T-helper 9 cell (primary cell): ENCODE data around the gene ZNF304.

Source experiments
- DNase-seq: peaks from one replicate; pipeline ENCODE4 v3.0.0-alpha.2; 2020
- total RNA-seq, 2 donors: gene quantifications; one replicate each; lab custom pipeline; 2026; lab: John Stamatoyannopoulos, UW

Gene ZNF304
- total RNA-seq: 6.0 to 44.1 reads per million in 2 donors

- DNase-seq: peak; percentile 56
Measured at GRCh38 chr19:57350877-57351805, at the start of gene ZNF304. Gene ZNF304 (plus strand): TSS chr19:57351271. CDS start chr19:57351665, 394 bp downstream.

DNA sequence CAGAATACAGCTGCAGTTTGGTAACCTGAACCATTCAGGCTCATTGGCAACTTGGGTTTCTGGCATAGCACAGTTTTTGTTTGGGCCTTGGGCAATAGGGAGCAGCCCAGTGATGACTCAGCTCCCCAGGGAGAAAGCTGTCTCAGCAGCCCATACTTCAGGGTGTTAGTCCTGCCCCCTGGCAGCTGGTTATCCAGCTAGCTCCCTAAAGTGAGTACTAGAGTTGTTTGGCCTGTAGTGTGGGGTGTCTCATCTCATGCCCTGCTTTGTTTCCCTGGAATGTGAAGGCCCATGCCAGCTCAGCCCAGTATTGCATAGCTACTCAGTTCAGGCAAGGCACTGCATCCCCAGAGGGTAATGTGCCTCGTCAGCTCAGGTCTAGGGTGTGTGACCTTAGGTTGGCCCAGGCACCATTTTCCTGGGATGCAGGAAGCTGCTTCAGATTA is 49.0 kb upstream of the ZNF304 start:
- DNase-seq: no peak

DNA sequence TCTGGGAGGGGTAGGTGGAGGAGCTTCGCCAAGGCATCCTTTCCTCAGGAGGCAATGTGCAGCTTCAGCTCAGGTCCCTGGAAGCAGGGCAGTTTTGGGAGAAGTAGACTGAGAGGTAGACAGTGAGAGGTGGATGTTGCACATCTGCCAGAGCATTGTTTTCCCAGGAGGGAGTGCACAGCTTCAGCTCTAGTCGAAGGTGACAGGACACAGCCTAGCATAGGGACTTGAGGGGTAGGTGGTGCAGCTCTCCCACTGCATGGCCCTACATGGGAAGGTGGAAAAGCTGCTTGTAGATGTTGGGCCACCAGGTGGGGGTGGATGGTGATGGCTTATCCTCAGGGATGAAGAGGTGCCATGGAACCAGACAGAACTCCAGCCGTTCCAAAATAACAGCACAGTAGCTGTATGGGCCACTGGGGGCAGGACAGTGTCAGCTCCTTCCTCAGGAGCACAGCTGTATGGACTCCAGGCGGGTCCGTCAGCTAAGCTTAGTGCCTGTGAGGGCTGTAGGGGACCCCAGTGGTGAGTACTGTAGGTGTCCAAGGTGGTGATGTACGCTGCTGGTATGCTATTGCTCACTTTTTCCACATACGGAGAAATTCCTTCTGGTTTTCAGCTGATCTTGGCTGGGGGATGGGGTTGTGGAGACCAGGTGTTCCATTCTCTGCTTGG is 48.2 kb upstream of the ZNF304 start:
- DNase-seq: no peak

GRCh38 chr19:57305056-57305455 is 46.0 kb upstream of the ZNF304 start:
- DNase-seq: no peak

GRCh38 chr19:57308514-57308913 is 42.6 kb upstream of the ZNF304 start:
- DNase-seq: no peak

GRCh38 chr19:57310792-57311191 is 40.3 kb upstream of the ZNF304 start:
- no peak for DNase-seq

DNA sequence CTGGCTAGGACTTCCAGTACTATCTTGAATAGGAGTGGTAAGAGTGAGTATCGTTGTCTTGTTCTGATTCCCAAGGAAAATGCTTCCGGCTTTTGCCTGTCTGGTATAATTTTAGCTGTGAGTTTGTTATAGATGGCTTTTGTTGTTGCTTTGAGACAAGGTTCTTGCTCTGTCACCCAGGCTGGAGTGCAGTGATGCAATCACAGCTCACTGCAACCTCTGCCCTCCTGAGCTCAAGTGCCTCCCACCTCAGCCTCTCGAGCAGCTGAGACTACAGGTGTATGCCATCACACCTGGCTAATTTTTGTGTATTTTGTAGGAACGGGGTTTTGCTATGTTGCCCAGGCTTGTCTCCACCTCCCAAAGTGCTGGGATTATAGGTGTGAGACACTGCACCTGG is 36.9 kb upstream of the ZNF304 start:
- no peak for DNase-seq

- no peak for DNase-seq
Measured at GRCh38 chr19:57317503-57317902, 33.6 kb upstream of the ZNF304 start.

DNA sequence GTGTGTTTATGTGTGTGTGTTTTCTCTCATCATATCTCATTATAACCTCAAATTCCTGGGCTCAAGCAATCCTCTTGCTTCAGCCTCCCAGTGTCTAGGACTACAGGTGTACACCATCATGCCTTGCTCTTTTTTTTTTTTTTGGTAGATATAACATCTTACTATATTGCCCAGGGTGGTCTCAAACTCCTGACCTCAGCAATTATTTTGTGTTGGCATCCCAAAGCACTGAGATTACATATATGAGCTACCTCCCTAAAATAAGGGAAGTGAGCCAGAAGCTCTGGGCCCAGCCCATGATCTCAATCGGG is 31.2 kb upstream of the ZNF304 start:
- DNase-seq: no peak

DNA sequence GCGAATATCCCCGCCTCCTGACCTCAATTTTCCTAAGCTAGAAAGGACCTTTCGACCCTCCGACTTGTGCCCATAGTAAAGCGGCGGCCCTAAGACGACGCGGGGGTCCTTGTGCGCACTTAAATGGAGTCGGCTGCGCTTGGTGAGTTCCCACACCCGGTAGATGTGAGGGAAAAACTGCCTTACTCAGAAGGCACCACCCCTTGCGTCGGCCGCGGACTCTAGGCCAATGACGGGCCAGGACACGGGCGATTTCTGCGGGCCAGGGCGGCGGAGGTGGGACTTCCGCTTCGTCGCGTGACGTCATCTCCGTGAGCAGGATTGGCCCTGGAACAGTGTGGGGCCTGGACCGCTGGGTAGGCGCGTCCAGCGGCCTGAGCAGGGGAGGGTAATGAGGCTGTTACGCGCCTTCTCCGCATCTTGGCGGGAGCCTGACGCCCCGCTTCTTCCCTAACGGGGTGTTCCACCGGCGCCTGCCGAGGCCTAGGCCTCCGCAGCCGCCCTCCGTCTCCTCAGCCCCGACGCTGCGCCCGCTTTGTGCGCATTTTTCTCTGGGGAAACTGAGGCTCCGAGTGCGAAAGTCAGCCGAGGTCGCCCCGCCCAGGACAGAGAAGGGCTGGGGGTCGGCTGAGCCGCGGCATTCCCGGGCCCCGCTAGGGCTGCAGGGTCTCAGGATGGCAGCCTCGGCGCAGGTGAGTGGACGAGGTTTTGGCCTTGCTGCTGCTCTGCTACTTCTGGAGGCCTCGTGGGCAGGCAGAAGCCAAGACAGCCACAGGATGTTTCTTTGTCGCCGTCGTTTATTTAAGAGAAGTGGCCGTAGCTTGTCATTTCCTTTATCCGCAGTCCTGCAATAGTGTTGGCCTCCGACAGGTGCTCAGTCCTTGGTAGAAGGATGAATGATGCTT is 30.6 kb upstream of the ZNF304 start, which contains the start of gene ZNF543:
ZNF543 (plus strand) TSS at position 293 of the 905 bp plus-strand sequence; CDS start at position 675, 382 bp downstream.
- peak; percentile 79 for DNase-seq

GRCh38 chr19:57321116-57321515 is 30.0 kb upstream of the ZNF304 start:
- no peak for DNase-seq

- DNase-seq: no peak
Measured at GRCh38 chr19:57321751-57322150, 29.3 kb upstream of the ZNF304 start.

GRCh38 chr19:57324992-57325391 is 26.1 kb upstream of the ZNF304 start:
- no peak for DNase-seq

- DNase-seq: no peak
Measured at GRCh38 chr19:57327993-57328392, 23.1 kb upstream of the ZNF304 start.

DNA sequence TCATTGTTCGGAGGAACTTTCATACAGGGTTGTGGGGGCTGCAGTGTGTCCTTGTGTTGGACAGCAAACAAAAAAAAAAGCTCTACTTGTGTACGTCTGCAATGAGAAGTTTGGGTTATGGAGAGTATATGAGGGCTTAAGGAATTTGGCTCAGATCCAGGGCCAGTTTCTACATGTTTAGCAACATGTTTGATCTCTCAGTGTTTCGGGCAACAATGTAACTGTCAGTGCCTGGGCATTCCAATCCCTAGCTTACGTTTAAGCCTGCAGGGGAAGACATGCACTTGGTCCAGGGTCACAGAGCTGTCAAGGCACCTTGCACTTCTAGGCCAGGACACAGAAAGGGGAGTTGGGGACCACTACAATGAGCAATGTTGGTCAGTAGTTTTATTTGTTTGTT is 16.9 kb upstream of the ZNF304 start:
- no peak for DNase-seq

DNA sequence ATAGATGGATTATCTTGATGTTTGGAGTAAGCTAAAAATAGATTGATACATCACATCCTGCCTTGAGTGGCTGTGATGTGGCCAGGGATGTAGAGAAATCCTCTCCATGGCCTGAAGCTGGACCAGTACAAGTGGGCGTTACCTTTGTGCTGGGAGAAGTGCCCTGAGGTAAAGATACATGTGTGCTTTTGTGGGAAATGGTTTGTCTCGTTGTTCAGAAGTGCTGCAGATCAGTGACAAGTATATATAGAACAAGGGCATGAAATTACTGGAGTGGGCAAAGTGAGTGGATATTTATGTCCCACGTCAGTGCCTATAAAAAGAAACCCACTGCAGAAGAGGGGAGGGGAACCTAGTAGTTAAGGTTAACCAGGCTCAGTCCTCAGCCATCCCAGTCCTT is 12.2 kb upstream of the ZNF304 start:
- no peak for DNase-seq

GRCh38 chr19:57342582-57342981 is 8.5 kb upstream of the ZNF304 start:
- DNase-seq: no peak

- no peak for DNase-seq
Measured at GRCh38 chr19:57348136-57348535, 2.9 kb upstream of the ZNF304 start.

GRCh38 chr19:57351867-57352266 is 796 bp downstream of the ZNF304 start:
- DNase-seq: no peak

DNA sequence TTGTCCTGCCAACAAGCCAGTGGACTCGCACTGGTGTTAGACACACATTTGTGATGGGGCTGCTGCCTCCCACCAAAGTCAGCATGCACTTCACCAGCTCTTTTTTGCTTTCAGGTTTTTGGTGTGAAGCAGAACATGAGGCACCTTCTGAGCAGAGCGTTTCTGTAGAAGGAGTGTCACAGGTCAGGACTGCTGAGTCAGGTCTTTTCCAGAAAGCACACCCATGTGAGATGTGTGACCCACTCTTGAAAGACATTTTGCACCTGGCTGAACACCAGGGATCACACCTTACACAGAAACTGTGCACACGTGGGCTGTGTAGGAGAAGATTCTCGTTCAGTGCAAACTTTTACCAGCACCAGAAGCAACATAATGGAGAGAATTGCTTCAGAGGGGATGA is 4.8 kb downstream of the ZNF304 start:
- no peak for DNase-seq

- DNase-seq: no peak
Measured at GRCh38 chr19:57357406-57357805, 6.3 kb downstream of the ZNF304 start.

DNA sequence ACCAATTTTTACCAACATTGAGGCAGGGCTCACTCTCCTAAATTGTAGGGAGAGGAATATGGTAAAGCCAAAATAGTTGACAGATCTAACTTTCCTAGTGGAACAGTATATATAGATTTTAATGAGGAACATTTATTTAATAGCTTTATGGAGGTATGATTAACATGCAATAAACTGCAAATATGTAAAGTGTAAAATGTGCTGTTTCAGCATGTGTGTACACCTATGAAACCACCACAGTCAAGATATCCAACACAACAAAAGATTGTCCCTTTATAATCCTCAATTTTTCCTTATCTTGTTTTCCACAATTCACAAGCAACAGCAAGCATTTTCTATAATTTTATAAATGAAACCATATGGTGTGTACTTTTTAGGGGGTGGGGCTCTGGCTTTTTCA is 8.2 kb downstream of the ZNF304 start:
- no peak for DNase-seq

DNA sequence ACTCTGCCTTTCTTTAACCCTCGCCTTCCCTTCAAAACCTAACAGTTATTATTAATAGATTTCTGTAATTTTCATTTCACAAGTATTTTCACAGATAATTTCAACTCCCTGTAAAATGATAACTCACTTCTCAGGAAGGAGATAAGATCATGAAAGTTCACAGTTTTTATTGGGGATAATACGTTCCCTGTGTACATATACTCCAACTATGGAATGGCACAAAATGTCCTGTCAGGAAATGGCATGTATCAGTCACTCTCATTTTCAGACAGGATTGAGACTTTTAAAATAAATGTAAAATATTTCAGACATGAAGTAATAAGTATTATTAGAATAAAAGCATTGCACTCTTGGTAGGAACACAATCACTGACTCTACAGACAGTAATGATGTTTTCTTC is 11.3 kb downstream of the ZNF304 start:
- no peak for DNase-seq
